HEK293 (cell line): ENCODE measurements around the gene AATK.

ENCODE experiments used
- CTCF ChIA-PET: fragments of 350-600 bp; formaldehyde crosslinking; extraction: SDS; loops from one replicate; lab custom pipeline; 2021; ENCODE audit warnings: antibody characterized with exemption; lab: Yijun Ruan, JAX
- POLR2A ChIA-PET: fragments of 300-600 bp; formaldehyde crosslinking; extraction: SDS; loops from one replicate; lab custom pipeline; 2020; ENCODE audit warnings: antibody characterized with exemption, inconsistent platforms; lab: Yijun Ruan, JAX
- H3K27ac ChIP-seq: fragments of 200-500 bp; sonication (Bioruptor generic); 2 replicates; pipeline ENCODE4 v1.5.1; 2014; ENCODE audit warnings: low read depth, low read length, control low read depth, inconsistent platforms; ENCODE audit errors: extremely low read depth
- H3K36me3 ChIP-seq, 2 experiments: fragments of 200-500 bp in 1 of 2; sonication (Bioruptor generic) in 1 of 2; 1 replicate in 1 of 2; 2 replicates in 1 of 2; pipeline ENCODE4 v1.5.1; 2014 to 2017; ENCODE audit warnings: inconsistent platforms in 2 of 2, low read length in 2 of 2; ENCODE audit not compliant: control insufficient read depth in 2 of 2, insufficient read depth in 1 of 2
- H3K4me1 ChIP-seq: fragments of 200-500 bp; sonication (Bioruptor generic); 2 replicates; pipeline ENCODE4 v1.5.1; 2014; ENCODE audit warnings: mild to moderate bottlenecking, low read length, inconsistent platforms; ENCODE audit not compliant: control insufficient read depth, insufficient read depth
- H3K4me3 ChIP-seq: 2 replicates; pipeline ENCODE4 v1.5.1; 2011; ENCODE audit warnings: low read depth, mild to moderate bottlenecking, control low read depth, low read length, moderate library complexity
- H3K9me3 ChIP-seq: fragments of 200-500 bp; sonication (Bioruptor generic); 2 replicates; pipeline ENCODE4 v1.5.1; 2014; ENCODE audit warnings: low read depth, low read length, inconsistent platforms; ENCODE audit not compliant: control insufficient read depth, insufficient read depth
- KLF9 ChIP-seq: fragments of 450-650 bp; formaldehyde crosslinking; IDR thresholded peaks from 2 replicates; pipeline ENCODE4 v1.5.1; 2016; ENCODE audit warnings: missing biosample characterization, missing genetic modification characterization, low read depth
- ZNF155 ChIP-seq: fragments of 450-650 bp; formaldehyde crosslinking; IDR thresholded peaks from 2 replicates; pipeline ENCODE4 v1.5.1; 2016; ENCODE audit warnings: missing biosample characterization, missing genetic modification characterization
- ZNF169 ChIP-seq: fragments of 450-650 bp; formaldehyde crosslinking; IDR thresholded peaks from 2 replicates; pipeline ENCODE4 v1.5.1; 2016; ENCODE audit warnings: missing biosample characterization, missing genetic modification characterization
- ZNF202 ChIP-seq: fragments of 450-650 bp; formaldehyde crosslinking; IDR thresholded peaks from 2 replicates; pipeline ENCODE4 v1.5.1; 2016; ENCODE audit warnings: missing biosample characterization, missing genetic modification characterization, borderline replicate concordance
- ZNF433 ChIP-seq: fragments of 450-650 bp; formaldehyde crosslinking; IDR thresholded peaks from 2 replicates; pipeline ENCODE4 v1.5.1; 2016; ENCODE audit warnings: missing biosample characterization, missing genetic modification characterization, low read depth
- ZNF529 ChIP-seq: fragments of 450-650 bp; formaldehyde crosslinking; IDR thresholded peaks from 2 replicates; pipeline ENCODE4 v1.5.1; 2017; ENCODE audit warnings: missing genetic modification characterization, missing biosample characterization; ENCODE audit not compliant: insufficient replicate concordance
- ZNF555 ChIP-seq: fragments of 450-650 bp; formaldehyde crosslinking; conservative IDR thresholded peaks from 2 replicates; pipeline ENCODE4 v1.5.1; 2017; ENCODE audit warnings: missing biosample characterization, mild to moderate bottlenecking, missing genetic modification characterization, inconsistent platforms
- ZNF600 ChIP-seq: fragments of 450-650 bp; formaldehyde crosslinking; IDR thresholded peaks from 2 replicates; pipeline ENCODE4 v1.5.1; 2016; ENCODE audit warnings: missing biosample characterization, missing genetic modification characterization
- ZNF707 ChIP-seq: fragments of 450-650 bp; formaldehyde crosslinking; IDR thresholded peaks from 2 replicates; pipeline ENCODE4 v1.5.1; 2016; ENCODE audit warnings: missing biosample characterization, missing genetic modification characterization
- ZNF768 ChIP-seq: fragments of 450-650 bp; formaldehyde crosslinking; IDR thresholded peaks from 2 replicates; pipeline ENCODE4 v1.5.1; 2018; ENCODE audit warnings: missing biosample characterization, mild to moderate bottlenecking, missing genetic modification characterization
- ZNF837 ChIP-seq: fragments of 450-650 bp; formaldehyde crosslinking; IDR thresholded peaks from 2 replicates; pipeline ENCODE4 v1.5.1; 2016; ENCODE audit warnings: missing biosample characterization, missing genetic modification characterization
- TF ChIP-seq, protein P1 (sequence below): fragments of 450-650 bp; formaldehyde crosslinking; IDR thresholded peaks from 2 replicates; pipeline ENCODE4 v1.5.1; 2016; ENCODE audit warnings: missing biosample characterization, missing genetic modification characterization
- TF ChIP-seq, protein P2 (sequence below): fragments of 450-650 bp; formaldehyde crosslinking; IDR thresholded peaks from 2 replicates; pipeline ENCODE4 v1.5.1; 2016; ENCODE audit warnings: missing biosample characterization, missing genetic modification characterization
- TF ChIP-seq, protein P3 (sequence below): fragments of 450-650 bp; formaldehyde crosslinking; IDR thresholded peaks from 2 replicates; pipeline ENCODE4 v1.5.1; 2016; ENCODE audit warnings: missing biosample characterization, missing genetic modification characterization
- TF ChIP-seq, protein P4 (sequence below): fragments of 450-650 bp; formaldehyde crosslinking; IDR thresholded peaks from 2 replicates; pipeline ENCODE4 v1.5.1; 2017; ENCODE audit warnings: missing biosample characterization, missing genetic modification characterization
- TF ChIP-seq, protein P5 (sequence below): fragments of 450-650 bp; formaldehyde crosslinking; IDR thresholded peaks from 2 replicates; pipeline ENCODE4 v1.5.1; 2017; ENCODE audit warnings: missing biosample characterization, mild to moderate bottlenecking, missing genetic modification characterization, moderate library complexity
- TF ChIP-seq, protein P6 (sequence below): fragments of 450-650 bp; formaldehyde crosslinking; IDR thresholded peaks from 2 replicates; pipeline ENCODE4 v1.5.1; 2016; ENCODE audit warnings: missing biosample characterization, missing genetic modification characterization

AATK gene

DNA sequence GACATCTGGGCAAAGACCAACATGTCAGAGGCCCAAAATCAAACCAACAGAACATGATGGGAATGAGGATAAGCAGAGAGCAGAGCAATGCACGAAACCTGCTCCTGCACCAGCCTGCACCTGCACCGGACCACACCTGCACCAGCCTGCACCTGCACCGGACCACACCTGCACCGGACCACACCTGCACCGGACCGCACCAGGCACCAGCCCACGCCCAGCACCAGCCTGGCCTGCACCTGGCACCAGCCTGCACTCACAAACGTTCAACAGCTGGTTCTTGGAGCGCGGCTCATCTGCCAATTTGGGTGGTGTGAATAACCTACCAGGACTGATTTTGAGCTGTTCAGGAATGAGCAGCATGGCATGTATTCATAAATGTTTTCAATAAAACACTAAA is 38.6 kb upstream of the AATK start (continued):
- TF ChIP-seq, protein P1, sequence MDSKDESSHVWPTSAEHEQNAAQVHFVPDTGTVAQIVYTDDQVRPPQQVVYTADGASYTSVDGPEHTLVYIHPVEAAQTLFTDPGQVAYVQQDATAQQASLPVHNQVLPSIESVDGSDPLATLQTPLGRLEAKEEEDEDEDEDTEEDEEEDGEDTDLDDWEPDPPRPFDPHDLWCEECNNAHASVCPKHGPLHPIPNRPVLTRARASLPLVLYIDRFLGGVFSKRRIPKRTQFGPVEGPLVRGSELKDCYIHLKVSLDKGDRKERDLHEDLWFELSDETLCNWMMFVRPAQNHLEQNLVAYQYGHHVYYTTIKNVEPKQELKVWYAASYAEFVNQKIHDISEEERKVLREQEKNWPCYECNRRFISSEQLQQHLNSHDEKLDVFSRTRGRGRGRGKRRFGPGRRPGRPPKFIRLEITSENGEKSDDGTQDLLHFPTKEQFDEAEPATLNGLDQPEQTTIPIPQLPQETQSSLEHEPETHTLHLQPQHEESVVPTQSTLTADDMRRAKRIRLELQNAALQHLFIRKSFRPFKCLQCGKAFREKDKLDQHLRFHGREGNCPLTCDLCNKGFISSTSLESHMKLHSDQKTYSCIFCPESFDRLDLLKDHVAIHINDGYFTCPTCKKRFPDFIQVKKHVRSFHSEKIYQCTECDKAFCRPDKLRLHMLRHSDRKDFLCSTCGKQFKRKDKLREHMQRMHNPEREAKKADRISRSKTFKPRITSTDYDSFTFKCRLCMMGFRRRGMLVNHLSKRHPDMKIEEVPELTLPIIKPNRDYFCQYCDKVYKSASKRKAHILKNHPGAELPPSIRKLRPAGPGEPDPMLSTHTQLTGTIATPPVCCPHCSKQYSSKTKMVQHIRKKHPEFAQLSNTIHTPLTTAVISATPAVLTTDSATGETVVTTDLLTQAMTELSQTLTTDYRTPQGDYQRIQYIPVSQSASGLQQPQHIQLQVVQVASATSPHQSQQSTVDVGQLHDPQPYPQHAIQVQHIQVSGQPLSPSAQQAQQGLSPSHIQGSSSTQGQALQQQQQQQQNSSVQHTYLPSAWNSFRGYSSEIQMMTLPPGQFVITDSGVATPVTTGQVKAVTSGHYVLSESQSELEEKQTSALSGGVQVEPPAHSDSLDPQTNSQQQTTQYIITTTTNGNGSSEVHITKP (tag by site-specific recombination), result no peak
- no peak for TF ChIP-seq KLF9
- TF ChIP-seq ZNF600, result peak; percentile 43
- TF ChIP-seq ZNF433 (tag by site-specific recombination), result no peak
- no peak for TF ChIP-seq ZNF169 (tag by site-specific recombination)
- TF ChIP-seq, protein P2, sequence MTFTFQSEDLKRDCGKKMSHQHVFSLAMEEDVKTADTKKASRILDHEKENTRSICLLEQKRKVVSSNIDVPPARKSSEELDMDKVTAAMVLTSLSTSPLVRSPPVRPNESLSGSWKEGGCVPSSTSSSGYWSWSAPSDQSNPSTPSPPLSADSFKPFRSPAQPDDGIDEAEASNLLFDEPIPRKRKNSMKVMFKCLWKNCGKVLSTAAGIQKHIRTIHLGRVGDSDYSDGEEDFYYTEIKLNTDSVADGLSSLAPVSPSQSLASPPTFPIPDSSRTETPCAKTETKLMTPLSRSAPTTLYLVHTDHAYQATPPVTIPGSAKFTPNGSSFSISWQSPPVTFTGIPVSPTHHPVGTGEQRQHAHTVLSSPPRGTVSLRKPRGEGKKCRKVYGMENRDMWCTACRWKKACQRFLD, result no peak
- TF ChIP-seq, protein P3, sequence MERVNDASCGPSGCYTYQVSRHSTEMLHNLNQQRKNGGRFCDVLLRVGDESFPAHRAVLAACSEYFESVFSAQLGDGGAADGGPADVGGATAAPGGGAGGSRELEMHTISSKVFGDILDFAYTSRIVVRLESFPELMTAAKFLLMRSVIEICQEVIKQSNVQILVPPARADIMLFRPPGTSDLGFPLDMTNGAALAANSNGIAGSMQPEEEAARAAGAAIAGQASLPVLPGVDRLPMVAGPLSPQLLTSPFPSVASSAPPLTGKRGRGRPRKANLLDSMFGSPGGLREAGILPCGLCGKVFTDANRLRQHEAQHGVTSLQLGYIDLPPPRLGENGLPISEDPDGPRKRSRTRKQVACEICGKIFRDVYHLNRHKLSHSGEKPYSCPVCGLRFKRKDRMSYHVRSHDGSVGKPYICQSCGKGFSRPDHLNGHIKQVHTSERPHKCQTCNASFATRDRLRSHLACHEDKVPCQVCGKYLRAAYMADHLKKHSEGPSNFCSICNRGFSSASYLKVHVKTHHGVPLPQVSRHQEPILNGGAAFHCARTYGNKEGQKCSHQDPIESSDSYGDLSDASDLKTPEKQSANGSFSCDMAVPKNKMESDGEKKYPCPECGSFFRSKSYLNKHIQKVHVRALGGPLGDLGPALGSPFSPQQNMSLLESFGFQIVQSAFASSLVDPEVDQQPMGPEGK (tag by site-specific recombination), result no peak

DNA sequence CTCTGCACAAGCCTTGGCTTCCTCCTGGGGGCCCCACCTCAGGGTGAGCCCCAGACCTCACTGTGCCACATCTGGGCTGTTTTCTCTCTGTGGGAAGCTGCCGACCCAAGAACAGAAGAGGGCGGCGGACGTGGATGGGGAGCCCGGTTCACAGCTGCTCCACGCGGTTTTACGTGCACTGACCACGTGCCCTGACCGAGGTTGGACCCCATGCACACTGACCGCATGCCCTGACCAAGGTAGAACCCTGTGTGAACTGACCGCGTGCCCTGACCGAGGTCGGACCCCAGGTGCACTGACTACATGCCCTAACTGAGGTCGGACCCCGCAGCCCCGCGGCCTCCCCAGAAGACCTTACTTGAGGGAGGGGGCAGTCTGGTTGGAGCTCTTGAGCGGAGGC is 37.1 kb upstream of the AATK start:
- Histone ChIP-seq H3K4me1 (no peaks in the 10 kb centered on the region), H3K4me3 (no peak overlapping the region), H3K36me3 (peaks cover 17 to 69% of the 10 kb centered on the region in 2 experiments; a peak in 2 of 3 replicates), H3K9me3 (no peaks in the 10 kb centered on the region), H3K27ac (no peak overlapping the region)
- CTCF ChIA-PET, result no interaction called here
- TF ChIP-seq, protein P4, sequence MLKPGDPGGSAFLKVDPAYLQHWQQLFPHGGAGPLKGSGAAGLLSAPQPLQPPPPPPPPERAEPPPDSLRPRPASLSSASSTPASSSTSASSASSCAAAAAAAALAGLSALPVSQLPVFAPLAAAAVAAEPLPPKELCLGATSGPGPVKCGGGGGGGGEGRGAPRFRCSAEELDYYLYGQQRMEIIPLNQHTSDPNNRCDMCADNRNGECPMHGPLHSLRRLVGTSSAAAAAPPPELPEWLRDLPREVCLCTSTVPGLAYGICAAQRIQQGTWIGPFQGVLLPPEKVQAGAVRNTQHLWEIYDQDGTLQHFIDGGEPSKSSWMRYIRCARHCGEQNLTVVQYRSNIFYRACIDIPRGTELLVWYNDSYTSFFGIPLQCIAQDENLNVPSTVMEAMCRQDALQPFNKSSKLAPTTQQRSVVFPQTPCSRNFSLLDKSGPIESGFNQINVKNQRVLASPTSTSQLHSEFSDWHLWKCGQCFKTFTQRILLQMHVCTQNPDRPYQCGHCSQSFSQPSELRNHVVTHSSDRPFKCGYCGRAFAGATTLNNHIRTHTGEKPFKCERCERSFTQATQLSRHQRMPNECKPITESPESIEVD (tag by site-specific recombination), result no peak
- TF ChIP-seq ZNF837 (no peak), ZNF707 (tag by site-specific recombination) (no peak), ZNF529 (tag by site-specific recombination) (no peak), ZNF155 (tag by site-specific recombination) (no peak), ZNF202 (tag by site-specific recombination) (no peak), ZNF555 (tag by site-specific recombination) (no peak), ZNF768 (no peak)
- TF ChIP-seq, protein P5, sequence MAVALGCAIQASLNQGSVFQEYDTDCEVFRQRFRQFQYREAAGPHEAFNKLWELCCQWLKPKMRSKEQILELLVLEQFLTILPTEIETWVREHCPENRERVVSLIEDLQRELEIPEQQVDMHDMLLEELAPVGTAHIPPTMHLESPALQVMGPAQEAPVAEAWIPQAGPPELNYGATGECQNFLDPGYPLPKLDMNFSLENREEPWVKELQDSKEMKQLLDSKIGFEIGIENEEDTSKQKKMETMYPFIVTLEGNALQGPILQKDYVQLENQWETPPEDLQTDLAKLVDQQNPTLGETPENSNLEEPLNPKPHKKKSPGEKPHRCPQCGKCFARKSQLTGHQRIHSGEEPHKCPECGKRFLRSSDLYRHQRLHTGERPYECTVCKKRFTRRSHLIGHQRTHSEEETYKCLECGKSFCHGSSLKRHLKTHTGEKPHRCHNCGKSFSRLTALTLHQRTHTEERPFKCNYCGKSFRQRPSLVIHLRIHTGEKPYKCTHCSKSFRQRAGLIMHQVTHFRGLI (tag by site-specific recombination), result no peak
- TF ChIP-seq, protein P3 (tag by site-specific recombination), result no peak
- TF ChIP-seq, protein P6, sequence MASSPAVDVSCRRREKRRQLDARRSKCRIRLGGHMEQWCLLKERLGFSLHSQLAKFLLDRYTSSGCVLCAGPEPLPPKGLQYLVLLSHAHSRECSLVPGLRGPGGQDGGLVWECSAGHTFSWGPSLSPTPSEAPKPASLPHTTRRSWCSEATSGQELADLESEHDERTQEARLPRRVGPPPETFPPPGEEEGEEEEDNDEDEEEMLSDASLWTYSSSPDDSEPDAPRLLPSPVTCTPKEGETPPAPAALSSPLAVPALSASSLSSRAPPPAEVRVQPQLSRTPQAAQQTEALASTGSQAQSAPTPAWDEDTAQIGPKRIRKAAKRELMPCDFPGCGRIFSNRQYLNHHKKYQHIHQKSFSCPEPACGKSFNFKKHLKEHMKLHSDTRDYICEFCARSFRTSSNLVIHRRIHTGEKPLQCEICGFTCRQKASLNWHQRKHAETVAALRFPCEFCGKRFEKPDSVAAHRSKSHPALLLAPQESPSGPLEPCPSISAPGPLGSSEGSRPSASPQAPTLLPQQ (tag by site-specific recombination), result no peak
- POLR2A ChIA-PET, result interaction anchor here (1.0 kb wide), 1 partner anchor 12 kb away, joined by 3 read pairs; no protein-coding TSS in a partner anchor
